ENCODE measurements around the gene ITK.

- TF ChIP-seq POLR2A (IDR thresholded peaks at IDR 0.05; ENCODE audit: low read length), result no peak
- no peak for TF ChIP-seq CHD4 (IDR thresholded peaks at IDR 0.05; ENCODE audit: borderline replicate concordance)
- no peak for TF ChIP-seq CTCF (IDR thresholded peaks at IDR 0.05)
- TF ChIP-seq HDAC2 (IDR thresholded peaks at IDR 0.05), result no peak
- no peak for TF ChIP-seq MYC (IDR thresholded peaks at IDR 0.05; ENCODE audit: borderline replicate concordance, low read length)
- no peak for TF ChIP-seq JUN (IDR thresholded peaks at IDR 0.05)
- no peak for TF ChIP-seq RFX5 (IDR thresholded peaks at IDR 0.05)
- TF ChIP-seq RAD21 (conservative IDR thresholded peaks at IDR 0.05 in 1 of 2, IDR thresholded peaks at IDR 0.05 in 1 of 2), result no peak
- TF ChIP-seq CHD2 (IDR thresholded peaks at IDR 0.05; ENCODE audit: low read length, partially characterized antibody), result no peak
- TF ChIP-seq RCOR1 (IDR thresholded peaks at IDR 0.05; ENCODE audit: low read depth, low read length), result no peak
Measured at GRCh38 chr5:157196045-157196444, 15.4 kb downstream of the ITK start.

Measured in A549 (cell line).